HG02763 (cell line): ENCODE data around the gene OR2T2.
"Not testable (repeated sequence)": the region's sequence is repeated elsewhere in the genome, so short reads cannot be mapped to it uniquely, and the experiment has no call there.

ENCODE experiments used
- ATAC-seq: cut with Tn5 transposase; IDR thresholded peaks from one replicate; pipeline ENCODE4 v1.9.1; 2021; ENCODE audit warnings: mild to moderate bottlenecking, moderate library complexity; ENCODE audit not compliant: unreplicated experiment

OR2T2 gene, protein sequence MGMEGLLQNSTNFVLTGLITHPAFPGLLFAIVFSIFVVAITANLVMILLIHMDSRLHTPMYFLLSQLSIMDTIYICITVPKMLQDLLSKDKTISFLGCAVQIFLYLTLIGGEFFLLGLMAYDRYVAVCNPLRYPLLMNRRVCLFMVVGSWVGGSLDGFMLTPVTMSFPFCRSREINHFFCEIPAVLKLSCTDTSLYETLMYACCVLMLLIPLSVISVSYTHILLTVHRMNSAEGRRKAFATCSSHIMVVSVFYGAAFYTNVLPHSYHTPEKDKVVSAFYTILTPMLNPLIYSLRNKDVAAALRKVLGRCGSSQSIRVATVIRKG

DNA sequence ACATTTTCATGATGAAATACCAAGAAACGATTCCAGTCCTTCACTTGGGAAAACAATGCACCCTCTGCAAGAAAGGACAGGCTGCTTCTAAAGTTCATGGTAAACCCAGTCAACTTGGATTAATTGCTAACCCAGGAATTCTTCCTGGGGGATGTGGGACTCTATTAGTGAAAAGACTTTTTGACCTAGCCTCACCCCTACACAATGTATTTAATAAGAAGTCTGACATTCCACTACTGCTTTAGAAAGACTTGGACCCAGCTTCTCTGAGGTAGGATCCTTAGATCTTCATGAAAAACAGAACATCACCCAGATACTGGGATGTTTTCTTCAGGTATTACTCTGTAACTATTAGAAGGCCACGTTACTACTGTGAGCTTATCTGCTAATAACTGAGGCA lies at the start of gene OR2T2:
Gene OR2T2, plus strand, starts transcription at position 239 of the 400 bp plus-strand sequence. CDS start 7,161 bp downstream, outside the sequence.
- ATAC-seq: not testable (repeated sequence)

DNA sequence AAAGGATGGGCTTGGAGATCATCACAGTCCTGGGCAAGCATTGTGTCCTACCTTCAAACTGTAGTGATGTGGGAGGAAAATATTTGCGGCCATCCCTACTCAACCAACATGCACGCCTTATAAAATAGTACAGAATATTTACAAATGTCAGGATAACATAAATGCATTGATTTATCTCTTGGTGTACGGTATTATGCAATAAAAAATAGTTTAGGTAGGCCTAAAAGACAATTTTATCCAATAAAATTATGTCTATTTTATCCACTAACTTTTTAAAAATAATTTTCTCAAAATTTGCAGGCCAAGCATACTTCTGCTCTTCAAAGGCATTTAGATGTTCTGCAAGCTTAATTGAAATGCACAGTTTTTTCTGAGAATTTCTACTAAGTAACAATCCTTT lies 42.7 kb upstream of the OR2T2 start, which contains the start of gene OR2T1:
Gene OR2T1, plus strand, starts transcription at position 301 of the 400 bp plus-strand sequence. CDS start 3,100 bp downstream, outside the sequence.
- ATAC-seq: no peak

DNA sequence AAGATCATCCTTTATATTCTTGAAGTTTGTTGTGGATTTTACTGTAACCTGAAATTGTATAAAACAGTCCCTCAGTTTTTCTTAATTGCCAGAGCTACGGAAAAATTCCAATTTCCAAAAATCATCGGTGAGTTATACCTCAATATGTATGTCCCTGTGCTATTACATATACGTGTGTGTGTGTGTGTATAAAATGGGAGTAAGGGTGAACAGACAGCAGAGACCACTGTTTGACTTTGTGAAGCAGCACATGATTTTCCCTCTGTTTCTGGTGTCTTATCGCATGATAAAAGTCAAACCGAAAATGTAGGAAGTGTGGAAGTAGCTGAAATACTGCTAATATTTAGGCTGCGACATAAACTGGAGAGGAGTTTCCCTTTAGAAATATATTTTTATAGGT lies 41.4 kb upstream of the OR2T2 start:
- ATAC-seq: no peak

DNA sequence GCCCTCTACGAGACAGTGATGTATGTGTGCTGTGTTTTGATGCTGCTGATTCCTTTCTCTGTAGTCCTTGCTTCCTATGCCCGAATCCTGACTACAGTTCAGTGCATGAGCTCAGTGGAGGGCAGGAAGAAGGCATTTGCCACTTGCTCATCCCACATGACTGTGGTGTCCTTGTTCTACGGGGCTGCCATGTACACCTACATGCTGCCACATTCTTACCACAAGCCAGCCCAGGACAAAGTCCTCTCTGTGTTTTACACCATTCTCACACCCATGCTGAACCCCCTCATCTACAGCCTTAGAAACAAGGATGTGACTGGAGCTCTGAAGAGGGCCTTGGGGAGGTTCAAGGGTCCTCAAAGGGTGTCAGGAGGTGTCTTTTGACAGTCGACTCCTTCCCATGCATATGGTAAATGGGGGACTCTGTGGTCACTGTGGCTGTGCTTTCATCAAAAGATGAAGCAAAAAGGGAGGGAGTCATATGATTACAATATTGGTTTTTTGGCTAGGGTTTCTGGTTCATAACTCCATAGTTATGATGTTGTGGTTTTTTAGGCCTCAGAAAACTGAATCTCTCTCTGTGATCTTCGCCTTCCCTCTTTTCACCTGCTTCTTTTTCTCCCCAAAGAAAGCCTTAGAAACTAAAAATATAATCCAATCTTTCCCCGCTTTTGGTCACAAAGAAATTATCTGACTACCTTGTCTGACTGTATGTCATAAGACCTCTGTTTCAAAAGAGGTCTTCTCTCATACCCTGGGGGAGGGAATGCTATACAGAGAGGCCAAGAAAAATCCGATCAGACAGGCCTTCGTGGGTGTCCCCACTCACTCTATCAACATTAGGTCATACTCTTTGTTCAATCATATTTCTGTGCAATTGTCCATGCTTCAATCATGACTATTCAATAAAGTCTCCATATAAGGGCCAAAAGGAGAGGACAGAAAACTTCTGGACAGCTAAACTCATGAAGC lies 38.4 kb upstream of the OR2T2 start:
- peak; percentile 49 for ATAC-seq

DNA sequence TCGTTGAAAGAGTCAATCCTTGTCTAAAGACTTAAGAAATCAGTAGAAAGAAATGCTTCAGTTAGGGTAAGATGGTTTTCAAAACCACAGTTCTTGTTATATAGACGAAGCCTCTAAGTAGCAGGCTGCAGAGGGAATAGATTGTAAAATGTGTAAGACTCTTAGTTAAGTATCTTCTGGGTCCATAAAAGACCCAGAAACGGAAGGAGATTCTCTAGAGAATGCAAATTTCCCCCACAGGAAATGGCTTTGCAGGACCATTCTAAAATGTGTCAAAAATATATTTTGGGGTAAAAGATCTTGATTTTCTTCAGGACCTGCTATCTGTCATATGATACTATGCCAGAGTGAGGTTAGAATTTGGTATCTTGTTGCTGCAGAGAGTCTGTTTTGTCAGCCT lies 29.2 kb upstream of the OR2T2 start:
- no peak for ATAC-seq

DNA sequence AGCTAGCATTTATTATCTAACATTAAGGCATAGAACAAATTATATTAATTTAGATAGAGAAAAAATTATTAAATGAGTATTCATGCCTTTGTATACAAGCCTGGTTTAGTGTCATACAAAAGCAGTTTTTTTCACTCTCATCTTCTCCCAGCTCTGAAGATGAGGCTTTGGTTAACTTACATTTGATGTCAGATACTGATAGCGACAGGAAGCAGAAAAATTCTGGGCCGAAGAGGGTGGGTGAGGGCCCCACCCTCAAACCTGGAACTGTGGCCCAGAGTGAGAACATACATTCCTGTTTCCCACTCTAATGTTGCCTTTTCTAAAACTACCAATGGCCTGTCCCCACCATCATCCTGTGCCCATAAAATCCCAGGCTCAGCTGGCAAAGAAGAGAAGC lies 27.6 kb upstream of the OR2T2 start:
- no peak for ATAC-seq

DNA sequence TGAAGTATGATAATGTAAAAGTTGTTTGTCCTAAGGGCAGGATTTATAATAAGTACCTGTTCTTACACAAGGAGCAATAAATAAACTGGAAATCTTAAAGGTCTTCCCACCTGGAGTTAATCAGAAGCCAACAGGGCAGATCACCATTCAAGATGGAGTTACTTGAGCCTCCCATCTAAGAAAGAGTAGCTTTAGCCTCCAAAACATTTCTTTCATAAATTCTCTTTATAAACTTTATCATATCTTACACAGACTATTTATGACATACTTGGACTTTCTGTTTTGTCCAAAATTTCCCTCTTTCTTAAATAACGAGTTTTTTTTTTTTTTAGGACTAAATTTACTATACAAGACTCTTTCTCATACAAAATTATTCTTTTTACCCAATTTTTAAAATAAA lies 24.1 kb upstream of the OR2T2 start:
- no peak for ATAC-seq

DNA sequence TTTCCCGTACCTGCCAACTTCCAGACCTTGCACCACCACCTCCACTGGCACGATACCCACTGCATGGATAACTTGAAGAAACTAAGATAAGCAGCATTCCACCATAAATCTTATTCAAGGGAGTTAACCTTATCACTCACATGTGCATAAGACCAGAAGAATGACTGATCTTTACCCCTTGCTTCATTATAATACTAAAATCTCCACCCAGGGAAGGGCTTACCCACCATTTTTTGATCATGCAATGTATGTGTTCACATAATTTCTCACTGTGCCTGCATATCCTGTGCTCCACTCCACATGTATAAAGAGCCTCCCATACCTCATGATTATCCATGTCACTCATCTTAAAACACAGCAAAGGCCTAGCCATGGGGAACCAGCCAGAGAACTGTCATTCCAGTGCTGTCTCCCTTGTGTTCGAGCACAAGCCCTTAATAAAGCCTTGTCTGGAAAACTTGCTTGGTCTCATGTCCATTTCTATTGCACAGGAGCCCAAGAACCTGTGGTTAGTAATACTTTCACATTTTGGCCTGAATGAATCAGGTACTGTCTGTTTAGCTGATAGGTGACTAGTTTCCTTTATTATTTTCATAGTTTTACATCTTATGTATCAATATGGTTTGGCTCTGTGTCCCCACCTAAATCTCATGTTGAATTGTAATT lies 17.8 kb upstream of the OR2T2 start:
- peak; percentile 33 for ATAC-seq

DNA sequence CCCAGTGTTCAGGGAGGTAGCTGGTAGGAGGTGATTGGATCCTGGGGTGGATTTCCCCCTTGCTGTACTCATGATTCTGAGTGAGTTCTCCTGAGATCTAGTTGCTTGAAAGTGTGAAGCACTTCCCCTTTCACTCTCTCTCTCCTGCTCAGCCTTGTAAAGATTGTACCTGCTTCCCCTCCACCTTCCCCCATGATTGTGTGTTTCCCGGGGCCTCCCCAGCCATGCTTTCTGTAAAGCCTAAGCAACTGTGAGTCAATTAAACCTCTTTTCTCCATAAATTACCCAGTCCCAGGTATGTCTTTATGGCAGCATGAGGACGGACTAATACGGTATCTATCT lies 17.3 kb upstream of the OR2T2 start:
- ATAC-seq: peak; percentile 97

DNA sequence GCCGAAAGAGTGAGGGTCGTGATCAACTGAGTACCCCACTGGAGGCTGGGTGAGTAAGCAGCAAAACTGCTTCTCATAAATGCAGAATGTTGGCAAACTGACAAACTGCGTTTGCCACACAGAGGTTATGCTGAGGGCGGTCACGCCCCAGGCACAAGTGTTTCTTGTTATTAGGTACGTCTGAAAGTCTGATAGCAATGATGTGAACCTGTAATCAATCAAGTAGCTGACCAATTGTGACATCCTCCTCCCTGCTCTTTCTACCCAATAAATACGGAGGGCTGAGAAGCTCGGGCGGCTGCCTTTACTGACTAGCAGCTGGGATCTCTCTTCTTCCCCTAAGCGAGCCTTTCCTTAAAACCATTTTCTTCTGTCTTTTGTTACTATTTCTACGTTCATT lies 13.8 kb upstream of the OR2T2 start:
- ATAC-seq: not testable (repeated sequence)

DNA sequence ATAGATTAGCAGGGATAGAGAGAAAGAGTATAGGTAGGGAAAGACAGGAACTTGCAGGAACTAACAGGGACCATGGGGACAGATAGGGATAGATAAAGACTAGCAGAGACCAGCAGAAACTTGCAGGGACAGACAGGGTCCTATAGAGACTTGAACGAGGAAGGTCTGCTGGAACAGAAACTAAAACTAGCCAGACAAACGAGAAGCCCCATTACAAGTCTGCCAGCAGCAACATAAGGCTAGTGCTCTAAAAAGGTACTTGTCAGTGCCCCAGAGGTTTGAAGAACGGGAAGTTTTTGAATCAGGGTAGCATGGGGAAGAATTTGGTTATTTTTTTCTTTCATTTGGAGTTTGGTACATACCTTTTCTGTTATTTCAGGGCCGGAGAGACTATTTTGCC lies 13.2 kb upstream of the OR2T2 start:
- ATAC-seq: not testable (repeated sequence)

DNA sequence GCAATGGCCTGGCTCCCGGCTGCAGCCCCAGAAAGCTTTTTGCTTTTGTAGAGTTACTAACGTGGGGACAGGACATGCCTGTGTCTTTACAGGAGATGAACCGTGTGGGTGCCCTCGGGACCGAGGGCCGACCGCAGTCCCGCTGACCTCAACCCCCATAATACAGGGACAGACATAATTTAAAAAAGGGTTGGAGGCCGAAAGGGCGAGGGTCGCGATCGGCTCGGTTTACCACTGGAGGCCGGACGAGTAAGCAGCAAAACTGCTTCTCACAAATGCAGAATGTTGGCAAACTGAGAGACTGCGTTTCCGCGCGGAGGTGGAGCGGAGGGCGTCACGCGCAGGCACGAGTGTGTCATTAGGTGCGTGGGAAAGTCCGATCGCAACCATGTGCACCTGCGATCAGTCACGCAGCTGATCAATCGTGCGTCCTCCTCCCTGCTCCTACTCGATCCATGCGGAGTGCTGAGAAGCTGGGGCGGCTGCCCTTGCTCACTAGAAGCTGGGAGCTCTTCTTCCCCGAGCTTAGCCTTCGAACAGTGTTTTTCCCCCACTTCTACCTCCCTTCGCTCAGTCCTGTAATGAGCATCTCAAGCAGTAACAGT lies 11.5 kb upstream of the OR2T2 start:
- ATAC-seq: not testable (repeated sequence)

DNA sequence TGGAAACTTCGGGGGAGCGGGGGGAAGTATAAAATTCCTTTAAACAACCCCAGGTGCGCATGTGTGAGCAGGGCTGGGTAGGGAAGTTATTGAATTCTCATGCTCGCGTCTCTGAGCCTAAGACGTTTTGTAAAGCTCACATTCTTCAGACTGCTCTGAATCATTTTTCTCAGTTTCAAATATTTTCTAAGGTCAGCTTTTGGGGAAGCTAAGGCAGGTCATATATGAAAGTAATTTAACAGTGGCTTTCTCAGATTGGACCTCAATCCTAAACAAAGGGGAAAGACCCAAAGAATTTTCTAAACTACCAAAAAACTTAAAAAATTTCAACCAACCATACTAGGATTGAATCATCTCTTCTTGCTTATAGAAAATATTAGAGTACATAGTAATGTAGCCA lies 10.5 kb upstream of the OR2T2 start:
- ATAC-seq: not testable (repeated sequence)

DNA sequence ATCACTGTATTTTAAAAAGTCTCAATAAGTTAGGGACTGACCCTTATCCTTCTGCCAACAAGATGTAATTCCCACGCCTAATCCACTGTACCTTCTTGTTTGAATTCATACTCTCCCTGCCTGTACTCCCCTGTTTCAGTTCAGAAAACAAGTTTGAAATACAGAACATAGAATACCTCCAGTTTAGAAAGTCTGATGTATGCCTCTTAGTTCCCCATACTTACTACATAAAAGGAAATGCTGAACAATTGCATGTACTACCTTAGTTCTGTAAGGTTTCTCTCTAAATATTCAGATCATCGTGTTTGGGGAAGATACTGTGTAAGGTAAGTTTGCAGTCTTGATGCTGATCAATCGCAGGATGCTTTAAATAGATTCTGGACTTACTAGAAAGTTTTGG lies 9.1 kb upstream of the OR2T2 start:
- not testable (repeated sequence) for ATAC-seq

DNA sequence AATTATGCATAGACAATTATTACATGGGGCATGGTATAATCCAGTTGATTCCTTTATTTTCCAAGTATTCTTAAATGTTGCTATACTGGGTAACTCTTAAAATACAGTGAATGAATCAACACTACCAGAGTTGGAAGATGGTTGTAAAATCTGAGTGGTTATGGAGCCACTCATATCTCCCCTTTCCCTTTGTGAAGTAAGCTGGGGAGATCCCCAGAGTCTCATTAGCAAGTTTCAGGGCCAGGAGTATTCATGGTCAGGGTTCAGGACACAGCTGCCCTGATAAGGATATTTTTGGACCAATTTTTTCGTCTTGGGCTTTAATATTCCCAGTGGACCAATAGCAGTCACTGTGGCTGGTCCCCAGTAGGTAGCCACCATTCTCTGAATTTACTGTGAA lies 6.8 kb upstream of the OR2T2 start:
- ATAC-seq: not testable (repeated sequence)

DNA sequence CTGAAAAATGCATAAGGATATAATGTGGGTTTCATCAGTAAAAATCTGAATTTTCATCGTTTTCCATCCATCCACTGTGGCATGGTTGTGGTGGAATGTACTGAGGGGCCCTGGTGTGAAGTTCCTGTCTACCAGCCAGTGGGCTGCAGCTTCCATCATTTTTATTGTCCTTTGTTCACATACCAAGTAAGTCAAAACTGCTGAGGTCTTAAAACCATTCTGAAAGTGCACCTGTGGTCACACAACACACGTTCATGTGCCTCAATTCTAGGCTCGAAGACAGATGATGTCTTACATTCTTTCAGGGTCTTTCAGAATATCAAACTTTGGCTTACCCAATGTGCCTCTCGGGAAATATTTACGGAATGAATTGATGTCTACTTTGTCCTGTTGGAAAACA lies 6.2 kb upstream of the OR2T2 start:
- not testable (repeated sequence) for ATAC-seq

DNA sequence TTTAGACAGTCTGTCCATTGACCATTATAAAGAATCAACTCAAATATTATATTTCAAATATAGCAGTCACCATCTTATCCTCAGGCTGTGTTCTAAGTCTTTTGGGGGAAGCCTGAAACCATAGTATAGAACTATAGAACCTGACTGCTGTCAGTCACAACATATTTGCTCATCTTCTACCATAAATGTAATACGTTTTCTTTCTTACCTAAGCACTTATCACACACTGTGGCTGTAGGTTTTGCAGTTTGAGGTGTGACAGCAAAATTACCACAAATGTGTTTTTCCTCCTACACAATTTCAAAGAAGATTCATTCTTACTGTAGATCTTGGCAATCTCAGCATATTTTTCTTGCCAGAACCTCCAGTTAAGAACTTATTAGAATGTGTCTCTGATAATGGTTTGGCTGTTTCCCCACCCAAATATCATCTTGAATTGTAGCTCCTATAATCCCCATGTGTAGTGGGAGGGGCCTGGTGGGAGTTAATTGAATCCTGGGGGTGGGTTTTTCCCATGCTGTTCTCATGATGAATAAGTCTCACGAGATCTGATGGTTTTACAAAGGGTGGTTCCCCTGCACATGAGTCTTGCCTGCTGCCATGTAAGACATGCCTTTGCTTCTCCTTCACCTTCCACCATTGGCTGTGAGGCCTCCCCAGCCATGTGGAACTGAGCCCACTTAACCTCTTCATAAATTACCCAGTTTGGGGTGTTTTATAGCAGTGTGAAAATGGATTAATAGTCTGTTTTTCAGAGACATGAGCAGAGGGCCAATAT lies 2.7 kb upstream of the OR2T2 start:
- not testable (repeated sequence) for ATAC-seq

DNA sequence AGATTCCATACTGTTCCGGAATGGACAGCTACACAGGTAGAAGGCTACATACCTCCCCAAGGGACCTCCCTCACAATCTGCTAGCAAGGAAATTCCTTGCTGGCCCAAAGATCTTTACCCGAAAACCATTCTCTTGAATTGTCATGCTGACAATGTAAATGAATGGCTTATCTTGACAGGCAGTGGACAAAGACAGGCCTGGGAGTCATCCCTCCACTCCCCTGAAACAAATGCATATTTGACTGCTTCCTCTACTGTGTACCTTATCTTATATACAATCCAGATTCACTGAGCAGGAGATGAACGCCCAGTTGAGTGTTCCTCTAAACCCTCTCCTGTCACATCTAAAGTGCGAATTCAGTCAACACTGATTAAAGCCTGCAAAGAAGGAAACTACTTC lies 834 bp upstream of the OR2T2 start:
- not testable (repeated sequence) for ATAC-seq

DNA sequence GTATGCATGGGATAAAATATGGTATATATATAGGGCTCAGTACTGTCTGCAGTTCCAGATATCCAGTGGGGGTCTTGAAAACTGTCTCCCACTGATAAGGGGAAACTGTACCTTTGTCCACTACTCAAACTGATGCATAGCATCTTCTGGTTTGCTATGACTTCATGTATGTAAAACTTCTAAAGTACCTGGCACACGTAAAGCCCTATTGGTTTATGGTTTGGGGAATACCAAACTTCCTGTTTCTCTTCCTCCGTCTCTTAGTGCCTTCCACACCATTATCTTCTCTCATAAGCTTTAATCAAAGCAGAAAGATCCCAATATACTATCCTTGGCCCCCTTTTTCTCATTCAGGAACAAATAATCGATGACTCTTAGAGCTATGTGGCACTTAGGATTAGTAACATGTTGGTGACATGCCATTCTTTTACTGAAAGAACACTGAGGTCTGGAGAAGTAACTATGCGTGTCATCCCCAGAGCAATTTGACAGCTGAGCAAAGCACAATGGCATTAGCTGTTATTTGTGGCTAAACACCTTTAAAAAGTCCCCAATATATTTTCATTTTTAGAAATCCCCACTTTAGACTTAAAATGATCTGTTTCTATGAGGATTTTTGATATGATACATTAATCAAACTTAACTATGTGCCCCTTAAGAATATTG lies 3.1 kb downstream of the OR2T2 start:
- peak; percentile 49 for ATAC-seq
